COR-L47 (cell line): ENCODE measurements around the gene RAB44.
"Not testable (repeated sequence)": the region's sequence is repeated elsewhere in the genome, so short reads cannot be mapped to it uniquely, and the experiment has no call there.

Experiments
- DNase-seq: peaks from one replicate; lab custom pipeline; 2025; lab: John Stamatoyannopoulos, UW

The RAB44 gene

GRCh38 chr6:36697481-36697903, at the start of gene RAB44:
Gene RAB44 (plus strand): TSS chr6:36697826. CDS start chr6:36704236, 6,410 bp downstream.
- DNase-seq: no peak

GRCh38 chr6:36649086-36649485, 48.5 kb upstream of the RAB44 start:
- no peak for DNase-seq

GRCh38 chr6:36649701-36650484, 47.7 kb upstream of the RAB44 start:
- DNase-seq: no peak

- no peak for DNase-seq
Measured at GRCh38 chr6:36650848-36651478, 46.7 kb upstream of the RAB44 start.

GRCh38 chr6:36651659-36652379, 45.8 kb upstream of the RAB44 start:
- no peak for DNase-seq

- DNase-seq: not testable (repeated sequence)
Measured at GRCh38 chr6:36654469-36654868, 43.2 kb upstream of the RAB44 start.

- DNase-seq: no peak
Measured at GRCh38 chr6:36655085-36655724, 42.4 kb upstream of the RAB44 start.

- DNase-seq: no peak
Measured at GRCh38 chr6:36656441-36656840, 41.2 kb upstream of the RAB44 start.

GRCh38 chr6:36657271-36657670, 40.4 kb upstream of the RAB44 start:
- DNase-seq: no peak

- DNase-seq: no peak
Measured at GRCh38 chr6:36657942-36658544, 39.6 kb upstream of the RAB44 start.

- no peak for DNase-seq
Measured at GRCh38 chr6:36659271-36659670, 38.4 kb upstream of the RAB44 start.

GRCh38 chr6:36660771-36661471, 36.7 kb upstream of the RAB44 start:
- DNase-seq: no peak

- no peak for DNase-seq
Measured at GRCh38 chr6:36662380-36662779, 35.2 kb upstream of the RAB44 start.

- DNase-seq: peak; percentile 38
Measured at GRCh38 chr6:36662827-36663256, 34.8 kb upstream of the RAB44 start.

GRCh38 chr6:36663504-36664446, 33.9 kb upstream of the RAB44 start:
- no peak for DNase-seq

GRCh38 chr6:36665180-36665579, 32.4 kb upstream of the RAB44 start:
- DNase-seq: no peak

- no peak for DNase-seq
Measured at GRCh38 chr6:36666287-36666686, 31.3 kb upstream of the RAB44 start.

- DNase-seq: peak; percentile 97
Measured at GRCh38 chr6:36666826-36667591, 30.6 kb upstream of the RAB44 start.

GRCh38 chr6:36668591-36668990, 29.0 kb upstream of the RAB44 start:
- no peak for DNase-seq
